K562 (cell line): Measurements from ENCODE around the gene KCNK1. TPM values are rescaled to one million over a fixed set of nuclear protein-coding genes. Genes with fewer than 3 reads are reported as not detected.

Source experiments
- ATAC-seq: fragments of 200-7000 bp; cut with Tn5 transposase; 3 replicates; pipeline ENCODE4 v1.9.1; 2020; ENCODE audit warnings: moderate library complexity
- BruUV-seq: library from RNA; stranded (reverse); fragments of 400-500 nt; replicated peaks from 2 replicates; lab custom pipeline; 2021; lab: Mats Ljungman, UMichigan
- CTCF ChIA-PET: fragments of 300-600 bp; formaldehyde crosslinking; extraction: SDS; loops from one replicate; lab custom pipeline; 2021; ENCODE audit warnings: low intra/inter-chr PET ratio; lab: Yijun Ruan, JAX
- POLR2A ChIA-PET: fragments of 300-600, 350-650 bp; sonication (Branson Sonifier 250); formaldehyde crosslinking; extraction: SDS; loops from one replicate; lab custom pipeline; 2021; ENCODE audit warnings: antibody characterized with exemption, inconsistent platforms; lab: Yijun Ruan, JAX
- DNase-seq, 4 experiments: peaks; one replicate each; pipeline versions ENCODE4 v3.0.0 to v3.0.0-alpha.2; 2011 to 2018; ENCODE audit warnings: low spot score in 3 of 4, mixed read lengths in 3 of 4; ENCODE audit errors: extremely low read depth in 1 of 4
- FAIRE-seq: peaks from 2 replicates; lab custom pipeline; 2011; peaks lifted over from hg19 to GRCh38; lab: Jason Lieb, UNC
- H2AFZ ChIP-seq: 2 replicates; pipeline ENCODE4 v1.6.0; 2011; ENCODE audit warnings: low read depth, low read length, control low read depth, inconsistent platforms
- H3K27ac ChIP-seq: fragments of 200-600 bp; 3 replicates; pipeline ENCODE4 v1.8.0; 2011; ENCODE audit warnings: low read depth, mild to moderate bottlenecking, control low read depth, inconsistent platforms, low read length, moderate library complexity, mixed read lengths; ENCODE audit errors: extremely low read depth
- H3K27me3 ChIP-seq, 2 experiments: fragments of 300-600 bp in 1 of 2; 2 replicates in 1 of 2; 3 replicates in 1 of 2; pipeline versions ENCODE4 v1.6.0 to v1.8.0; 2011; ENCODE audit warnings: inconsistent platforms in 2 of 2, low read length in 2 of 2, mild to moderate bottlenecking in 1 of 2, mixed read lengths in 1 of 2, moderate library complexity in 1 of 2; ENCODE audit not compliant: control insufficient read depth in 2 of 2, insufficient read depth in 2 of 2
- H3K36me3 ChIP-seq: fragments of 300-600 bp; 3 replicates; pipeline ENCODE4 v1.8.0; 2011; ENCODE audit warnings: mild to moderate bottlenecking, low read length, inconsistent platforms; ENCODE audit not compliant: control insufficient read depth, insufficient read depth
- H3K4me1 ChIP-seq, 2 experiments: fragments of 200-600 bp in 1 of 2; replicated peaks in 1 of 2; 2 replicates in 1 of 2; 3 replicates in 1 of 2; pipeline versions ENCODE4 v1.5.1 to v1.8.0; 2011; ENCODE audit warnings: inconsistent platforms in 2 of 2, low read length in 2 of 2, mild to moderate bottlenecking in 1 of 2, mixed read lengths in 1 of 2, moderate library complexity in 1 of 2; ENCODE audit not compliant: control insufficient read depth in 2 of 2, insufficient read depth in 2 of 2
- H3K4me2 ChIP-seq: 2 replicates; pipeline ENCODE4 v1.6.1; 2011; ENCODE audit warnings: low read length, control low read depth, inconsistent platforms, mixed read lengths; ENCODE audit not compliant: insufficient read depth
- H3K4me3 ChIP-seq: fragments of 200-600 bp; sonication (generic), shearing (Covaris generic); 2 replicates; pipeline ENCODE4 v1.5.1; 2016; ENCODE audit warnings: control low read depth, inconsistent platforms
- H3K79me2 ChIP-seq: fragments of 200-600 bp; 3 replicates; pipeline ENCODE4 v1.8.0; 2011; ENCODE audit warnings: low read length, inconsistent platforms; ENCODE audit not compliant: control insufficient read depth, insufficient read depth
- H3K9ac ChIP-seq, 2 experiments: 2 replicates each; pipeline versions ENCODE4 v1.6.0 to v1.6.1; 2011; ENCODE audit warnings: low read depth in 2 of 2, low read length in 2 of 2, control low read depth in 1 of 2, inconsistent platforms in 1 of 2, mild to moderate bottlenecking in 1 of 2, mixed read lengths in 1 of 2; ENCODE audit not compliant: insufficient read depth in 1 of 2
- H3K9me1 ChIP-seq: one replicate; pipeline ENCODE4 v1.6.0; 2011; ENCODE audit warnings: inconsistent platforms, mild to moderate bottlenecking, low read length, moderate library complexity; ENCODE audit not compliant: control insufficient read depth, insufficient read depth
- H3K9me3 ChIP-seq: replicated peaks from 2 replicates; pipeline ENCODE4 v1.5.1; 2011; ENCODE audit warnings: low read depth, low read length, inconsistent platforms; ENCODE audit not compliant: control insufficient read depth, insufficient read depth
- H4K20me1 ChIP-seq: replicated peaks from 2 replicates; pipeline ENCODE4 v1.6.1; 2011; ENCODE audit warnings: low read length, inconsistent platforms, mixed read lengths; ENCODE audit not compliant: control insufficient read depth, insufficient read depth
- CBFA2T3 ChIP-seq: fragments of 450-650 bp; IDR thresholded peaks from 2 replicates; pipeline ENCODE4 v1.6.1; 2017
- EZH2 ChIP-seq: IDR thresholded peaks from 2 replicates; pipeline ENCODE4 v1.6.1; 2012; ENCODE audit warnings: low read depth, mild to moderate bottlenecking, inconsistent platforms, low read length, borderline replicate concordance
- GATA2 ChIP-seq: sonication (generic); formaldehyde crosslinking; IDR thresholded peaks from 2 replicates; pipeline ENCODE4 v1.4.0; 2020; ENCODE audit warnings: mild to moderate bottlenecking, missing genetic modification reagents
- GTF3C2 ChIP-seq: IDR thresholded peaks from 3 replicates; pipeline ENCODE4 v1.6.1; 2011; ENCODE audit warnings: borderline replicate concordance, mild to moderate bottlenecking, moderate library complexity; ENCODE audit not compliant: insufficient read length; ENCODE audit errors: extremely low read depth
- PRDM10 ChIP-seq: fragments of 450-650 bp; IDR thresholded peaks from 2 replicates; pipeline ENCODE4 v1.6.1; 2018; ENCODE audit not compliant: partially characterized antibody
- SOX6 ChIP-seq: fragments of 450-650 bp; IDR thresholded peaks from 2 replicates; pipeline ENCODE4 v1.6.1; 2014; ENCODE audit warnings: mild to moderate bottlenecking
- SRF ChIP-seq, 2 experiments: fragments of 250-450, 450-650 bp in 1 of 2; sonication (Bioruptor Pico) in 1 of 2; sonication (generic) in 1 of 2; formaldehyde crosslinking; IDR thresholded peaks; 2 replicates each; pipeline versions ENCODE4 v1.5.0 to v1.5.1; 2020 to 2022; ENCODE audit warnings: mild to moderate bottlenecking in 1 of 2, missing genetic modification reagents in 1 of 2
- TEAD4 ChIP-seq, 2 experiments: sonication (generic) in 1 of 2; formaldehyde crosslinking in 1 of 2; IDR thresholded peaks; 2 replicates each; pipeline versions ENCODE4 v1.6.1 to v1.8.0; 2012 to 2022; ENCODE audit warnings: borderline replicate concordance in 1 of 2, inconsistent platforms in 1 of 2, low read length in 1 of 2, mild to moderate bottlenecking in 1 of 2, missing genetic modification reagents in 1 of 2
- WHSC1 ChIP-seq: IDR thresholded peaks from one replicate; pipeline ENCODE4 v1.6.1; 2012; ENCODE audit warnings: low read length, control low read depth, inconsistent platforms
- ZNF174 ChIP-seq: fragments of 250-450 bp; sonication (Bioruptor Pico); IDR thresholded peaks from 2 replicates; pipeline ENCODE4 v1.4.0; 2020; ENCODE audit warnings: mild to moderate bottlenecking
- WGBS: fragments of 100-300 bp; shearing (Covaris generic); methylation state at CpG from one replicate; pipeline ENCODE4 v1.1.6; 2016; ENCODE audit warnings: low coverage, mixed read lengths; ENCODE audit not compliant: insufficient coverage; ENCODE audit errors: missing lambda C conversion rate; 5-methylcytosine and 5-hydroxymethylcytosine counted together
- in situ Hi-C: fragments of 300-500 bp; cut with MboI; formaldehyde crosslinking; loops from 4 replicates; pipeline ENCODE4 v1.15.0; 2018; ENCODE audit warnings: inconsistent platforms, mixed read lengths
- intact Hi-C: fragments of 100-400 bp; cut with micrococcal nuclease; formaldehyde crosslinking; loops from 2 replicates; pipeline ENCODE4 v1.14.2; 2022
- polyA plus RNA-seq, 8 experiments: library from polyadenylated mRNA; depleted of rRNA in 4 of 8; stranded (reverse) in 5 of 8; unstranded in 3 of 8; fragments of >200 nt; fragmentation: Nextera tagmentation in 2 of 8; fragmentation: Illumina TruSeq in 1 of 8; extraction: Ambion mirVana in 2 of 8; extraction: Trizol in 1 of 8; gene quantifications; 2 replicates each; pipeline versions ENCODE4 v1.2.1 to v1.2.3, GENCODE V29; 2011 to 2014; ENCODE audit warnings: inconsistent platforms in 1 of 8, missing spikeins in 1 of 8
- total RNA-seq, 7 experiments: library from RNA; depleted of rRNA in 6 of 7; stranded (reverse); fragments of >200 nt in 6 of 7; fragmentation: Illumina TruSeq in 2 of 7; extraction: Trizol in 2 of 7; gene quantifications; 2 replicates each; pipeline versions ENCODE4 v1.2.1 to v1.2.3, GENCODE V29; 2011 to 2021; ENCODE audit warnings: low replicate concordance in 1 of 7
- TF ChIP-seq, protein P1 (sequence below): fragments of 450-650 bp; formaldehyde crosslinking; IDR thresholded peaks from 2 replicates; pipeline ENCODE4 v1.4.0; 2020; ENCODE audit warnings: mild to moderate bottlenecking, mixed read lengths

KCNK1 gene
- total and polyA plus RNA-seq, 9 of the 15 experiments (the other 6 are each of a cell fraction or from before 2014, with no cell fraction given): 3.1 to 22.7 (median 6.0) TPM

- POLR2A ChIA-PET: no interaction called here
- in situ Hi-C loops: no loop called here
- BruUV-seq: no TSS peak
These were observed 25.7 kb upstream of the KCNK1 start for GRCh38 chr1:233587958-233588799.

More at GRCh38 chr1:233587958-233588799, 25.7 kb upstream of the KCNK1 start:
- no peaks in the 10 kb centered on the region for H3K79me2 ChIP-seq
- intact Hi-C loops: no loop called here
- H4K20me1 ChIP-seq: no peaks in the 10 kb centered on the region
- DNase-seq: no peak
- TF ChIP-seq TEAD4 (IDR thresholded peaks at IDR 0.05; ENCODE audit: low read length): no peak
- no peak for TF ChIP-seq TEAD4 (CRISPR knock-in tag; IDR thresholded peaks at IDR 0.05; ENCODE audit: borderline replicate concordance)
- TF ChIP-seq SRF (CRISPR knock-in tag; IDR thresholded peaks at IDR 0.05): no peak
- no peak for TF ChIP-seq EZH2
- TF ChIP-seq PRDM10: peak; percentile 34
- no peak for TF ChIP-seq SOX6
- TF ChIP-seq WHSC1: no peak
- TF ChIP-seq GTF3C2: no peak
- 0 out of 2 replicates have a peak, but pooled peaks have one; percentile 19 for TF ChIP-seq GATA2 (CRISPR knock-in tag)
- TF ChIP-seq ZNF174 (CRISPR knock-in tag): no peak
- TF ChIP-seq, protein P1, sequence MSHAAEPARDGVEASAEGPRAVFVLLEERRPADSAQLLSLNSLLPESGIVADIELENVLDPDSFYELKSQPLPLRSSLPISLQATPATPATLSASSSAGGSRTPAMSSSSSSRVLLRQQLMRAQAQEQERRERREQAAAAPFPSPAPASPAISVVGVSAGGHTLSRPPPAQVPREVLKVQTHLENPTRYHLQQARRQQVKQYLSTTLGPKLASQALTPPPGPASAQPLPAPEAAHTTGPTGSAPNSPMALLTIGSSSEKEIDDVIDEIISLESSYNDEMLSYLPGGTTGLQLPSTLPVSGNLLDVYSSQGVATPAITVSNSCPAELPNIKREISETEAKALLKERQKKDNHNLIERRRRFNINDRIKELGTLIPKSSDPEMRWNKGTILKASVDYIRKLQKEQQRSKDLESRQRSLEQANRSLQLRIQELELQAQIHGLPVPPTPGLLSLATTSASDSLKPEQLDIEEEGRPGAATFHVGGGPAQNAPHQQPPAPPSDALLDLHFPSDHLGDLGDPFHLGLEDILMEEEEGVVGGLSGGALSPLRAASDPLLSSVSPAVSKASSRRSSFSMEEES (CRISPR knock-in tag): no peak
- TF ChIP-seq CBFA2T3: no peak
- no peak overlapping the region for H3K4me2 ChIP-seq
- 0 out of 4 replicates have a peak overlapping the region, but pooled peaks of 1 of the 2 experiments have one; percentile 15 for H3K9ac ChIP-seq
- WGBS: 57% methylated on average over 17 of the region's 17 CpGs
- ATAC-seq: peak; percentile 51
- H2AFZ ChIP-seq: peak overlapping the region; percentile 66
- H3K4me3 ChIP-seq: no peak overlapping the region
- peaks cover 2% of the 10 kb centered on the region; the same call in 1 of the 2 replicates for H3K9me3 ChIP-seq
- no peak overlapping the region for H3K27ac ChIP-seq
- no peaks in the 10 kb centered on the region for H3K9me1 ChIP-seq
- FAIRE-seq: no peak
- no peaks in the 10 kb centered on the region for H3K36me3 ChIP-seq
- peaks cover 0 to 5% of the 10 kb centered on the region in 2 experiments; a peak in 2 of 5 replicates for H3K4me1 ChIP-seq
- H3K27me3 ChIP-seq: no peaks in the 10 kb centered on the region
- CTCF ChIA-PET: no interaction called here
